GM23338 (cell line): ENCODE measurements around the gene NFKB1. TPM values are rescaled to one million over a fixed set of nuclear protein-coding genes. Genes with fewer than 3 reads are reported as not detected.

Experiments
- ATAC-seq: fragments of 200-7000 bp; cut with Tn5 transposase; 3 replicates; pipeline ENCODE4 v1.9.1; 2020
- DNase-seq: peaks from one replicate; pipeline ENCODE4 v3.0.0-alpha.2; 2015; ENCODE audit warnings: low spot score
- H2AFZ ChIP-seq: fragments of 200-600 bp; sonication (generic); 2 replicates; pipeline ENCODE4 v1.8.0; 2016; ENCODE audit warnings: antibody characterized with exemption, mild to moderate bottlenecking, moderate library complexity
- H3F3A ChIP-seq: fragments of 200-600 bp; sonication (generic); replicated peaks from 2 replicates; pipeline ENCODE4 v1.8.0; 2017; ENCODE audit warnings: antibody characterized with exemption, mixed run types, low read depth
- H3K27ac ChIP-seq: fragments of 200-600 bp; sonication (generic); 2 replicates; pipeline ENCODE4 v1.6.1; 2016; ENCODE audit warnings: low read depth
- H3K27me3 ChIP-seq: fragments of 200-600 bp; sonication (generic); 2 replicates; pipeline ENCODE4 v1.8.0; 2016; ENCODE audit warnings: mild to moderate bottlenecking, mixed run types, moderate library complexity; ENCODE audit not compliant: insufficient read depth
- H3K36me3 ChIP-seq: fragments of 200-600 bp; sonication (generic); 2 replicates; pipeline ENCODE4 v1.8.0; 2016; ENCODE audit warnings: mild to moderate bottlenecking; ENCODE audit not compliant: insufficient read depth
- H3K4me1 ChIP-seq: fragments of 200-600 bp; sonication (generic); 2 replicates; pipeline ENCODE4 v1.8.0; 2016; ENCODE audit warnings: mild to moderate bottlenecking, moderate library complexity; ENCODE audit not compliant: insufficient read depth
- H3K4me2 ChIP-seq: fragments of 200-600 bp; sonication (generic); 2 replicates; pipeline ENCODE4 v1.7.1; 2017; ENCODE audit warnings: mixed run types
- H3K4me3 ChIP-seq: fragments of 200-600 bp; sonication (generic); 2 replicates; pipeline ENCODE4 v1.6.1; 2016; ENCODE audit warnings: mixed run types
- H3K79me2 ChIP-seq: fragments of 200-600 bp; sonication (generic); replicated peaks from 2 replicates; pipeline ENCODE4 v1.8.0; 2017; ENCODE audit warnings: mild to moderate bottlenecking; ENCODE audit not compliant: insufficient read depth
- H3K9me2 ChIP-seq: fragments of 200-600 bp; sonication (generic); 2 replicates; pipeline ENCODE4 v1.8.0; 2017; ENCODE audit not compliant: insufficient read depth
- H4K20me1 ChIP-seq: fragments of 200-600 bp; sonication (generic); replicated peaks from 2 replicates; pipeline ENCODE4 v1.8.0; 2017; ENCODE audit warnings: mild to moderate bottlenecking; ENCODE audit not compliant: insufficient read depth
- H3K27ac Mint-ChIP-seq: 2 replicates; pipeline ENCODE4 v1.8.0; 2020; ENCODE audit warnings: inconsistent platforms, mild to moderate bottlenecking, moderate library complexity, mixed read lengths
- H3K27me3 Mint-ChIP-seq: 3 replicates; pipeline ENCODE4 v1.8.0; 2022; ENCODE audit warnings: low read depth, mild to moderate bottlenecking, moderate library complexity, mixed read lengths, inconsistent platforms; ENCODE audit not compliant: insufficient read depth, poor library complexity
- H3K36me3 Mint-ChIP-seq: 3 replicates; pipeline ENCODE4 v1.8.0; 2021; ENCODE audit warnings: low read depth, mild to moderate bottlenecking, inconsistent platforms, moderate library complexity, mixed read lengths
- H3K4me1 Mint-ChIP-seq: 3 replicates; pipeline ENCODE4 v1.8.0; 2020; ENCODE audit warnings: mild to moderate bottlenecking, inconsistent platforms, mixed read lengths
- H3K4me3 Mint-ChIP-seq: 3 replicates; pipeline ENCODE4 v1.8.0; 2021; ENCODE audit warnings: moderate library complexity, mild to moderate bottlenecking, inconsistent platforms, mixed read lengths
- H3K9me3 Mint-ChIP-seq: 3 replicates; pipeline ENCODE4 v1.8.0; 2020; ENCODE audit warnings: moderate library complexity, mild to moderate bottlenecking, inconsistent platforms, mixed read lengths
- CREB1 ChIP-seq: fragments of 250-450 bp; sonication (Bioruptor Pico); IDR thresholded peaks from 2 replicates; pipeline ENCODE4 v1.5.0; 2020; ENCODE audit warnings: low read depth, mild to moderate bottlenecking, moderate library complexity
- CTCF ChIP-seq, 2 experiments: fragments of 200-600 bp in 1 of 2; sonication (generic) in 1 of 2; conservative IDR thresholded peaks; 2 replicates each; pipeline versions ENCODE4 v1.5.1 to v1.6.1; 2016 to 2017; ENCODE audit warnings: antibody characterized with exemption in 2 of 2, low read depth in 2 of 2, mild to moderate bottlenecking in 2 of 2, moderate library complexity in 1 of 2
- ETS1 ChIP-seq: IDR thresholded peaks from 2 replicates; pipeline ENCODE4 v1.6.1; 2016; ENCODE audit warnings: antibody characterized with exemption
- EZH2 ChIP-seq: fragments of 200-600 bp; sonication (generic); IDR thresholded peaks from one replicate; pipeline ENCODE4 v1.8.0; 2017; ENCODE audit warnings: antibody characterized with exemption, mild to moderate bottlenecking, low read depth; ENCODE audit not compliant: unreplicated experiment
- EZH2phosphoT487 ChIP-seq: fragments of 200-600 bp; sonication (generic); IDR thresholded peaks from one replicate; pipeline ENCODE4 v1.8.1; 2018; ENCODE audit warnings: antibody characterized with exemption; ENCODE audit not compliant: unreplicated experiment
- JUNB ChIP-seq: IDR thresholded peaks from one replicate; pipeline ENCODE4 v1.6.1; 2016; ENCODE audit warnings: antibody characterized with exemption; ENCODE audit not compliant: unreplicated experiment
- NANOG ChIP-seq: IDR thresholded peaks from 2 replicates; pipeline ENCODE4 v1.6.1; 2016; ENCODE audit warnings: antibody characterized with exemption, borderline replicate concordance
- POLR2AphosphoS5 ChIP-seq: IDR thresholded peaks from 2 replicates; pipeline ENCODE4 v1.6.1; 2016; ENCODE audit warnings: antibody characterized with exemption, low read depth
- REST ChIP-seq: IDR thresholded peaks from one replicate; pipeline ENCODE4 v1.6.1; 2018; ENCODE audit warnings: antibody characterized with exemption; ENCODE audit not compliant: unreplicated experiment
- STAT1 ChIP-seq: IDR thresholded peaks from one replicate; pipeline ENCODE4 v1.6.1; 2016; ENCODE audit warnings: antibody characterized with exemption; ENCODE audit not compliant: unreplicated experiment
- ZNF114 ChIP-seq: fragments of 250-450 bp; sonication (Bioruptor Pico); IDR thresholded peaks from 2 replicates; pipeline ENCODE4 v1.5.0; 2020; ENCODE audit warnings: mild to moderate bottlenecking, moderate library complexity
- ZNF331 ChIP-seq: fragments of 250-450 bp; sonication (Bioruptor Pico); IDR thresholded peaks from 2 replicates; pipeline ENCODE4 v1.5.0; 2020; ENCODE audit warnings: low read depth, mild to moderate bottlenecking, moderate library complexity
- ZNF462 ChIP-seq: fragments of 250-450 bp; sonication (Bioruptor Pico); IDR thresholded peaks from 2 replicates; pipeline ENCODE4 v1.5.0; 2020; ENCODE audit warnings: mild to moderate bottlenecking, moderate library complexity
- polyA plus RNA-seq: library from polyadenylated mRNA; unstranded; fragments of >200 nt; fragmentation: Nextera tagmentation; extraction: Ambion mirVana; gene quantifications from 2 replicates; pipeline ENCODE4 v1.2.1, GENCODE V29; 2016
- total RNA-seq: library from RNA; depleted of rRNA; stranded (reverse); fragments of >200 nt; shearing (Covaris generic); gene quantifications from 2 replicates; pipeline ENCODE4 v1.2.3, GENCODE V29; 2014

NFKB1 gene
- total and polyA plus RNA-seq, 2 experiments from 2014 or later = 0.82 to 4.6 TPM

GRCh38 chr4:102606846-102607450 lies 105.8 kb downstream of the NFKB1 start:
- Histone ChIP-seq H3K79me2 (no peaks in the 10 kb centered on the region), H3K9me2 (0 out of 2 replicates have a peak, but pooled peaks cover 3% of the 10 kb centered on the region), H3K4me2 (no peak overlapping the region), H3F3A (no peaks in the 10 kb centered on the region), H3K4me3 (no peak overlapping the region), H3K36me3 (no peaks in the 10 kb centered on the region), H2AFZ (no peak overlapping the region), H3K27me3 (no peaks in the 10 kb centered on the region), H4K20me1 (no peaks in the 10 kb centered on the region), H3K4me1 (no peaks in the 10 kb centered on the region), H3K27ac (no peak overlapping the region)
- no peak for DNase-seq
- Mint-ChIP-seq H3K27me3 (no peaks in the 10 kb centered on the region), H3K4me3 (no peak overlapping the region), H3K27ac (no peak overlapping the region), H3K9me3 (no peaks in the 10 kb centered on the region), H3K4me1 (no peaks in the 10 kb centered on the region), H3K36me3 (no peaks in the 10 kb centered on the region)
- ATAC-seq = no peak
- no peak for TF ChIP-seq ETS1
- no peak for TF ChIP-seq EZH2
- no peak for TF ChIP-seq EZH2phosphoT487
- TF ChIP-seq CREB1 (CRISPR knock-in tag) = no peak
- TF ChIP-seq REST = no peak
- no peak for TF ChIP-seq POLR2AphosphoS5
- TF ChIP-seq CTCF (conservative IDR thresholded peaks at IDR 0.05; ENCODE audit: low read depth in 2 of 2) = no peak
- TF ChIP-seq ZNF114 = no peak
- no peak for TF ChIP-seq JUNB
- TF ChIP-seq ZNF462 (CRISPR knock-in tag) = no peak
- no peak for TF ChIP-seq NANOG
- TF ChIP-seq ZNF331 (CRISPR knock-in tag) = no peak
- no peak for TF ChIP-seq STAT1
